HUES6 (cell line): ENCODE measurements around the gene WDR48.

ENCODE experiments used
- H3K27ac ChIP-seq: 2 replicates; pipeline ENCODE4 v1.7.0; 2013; ENCODE audit warnings: low read depth, mild to moderate bottlenecking, low read length, inconsistent platforms
- H3K27me3 ChIP-seq: 2 replicates; pipeline ENCODE4 v1.6.1; 2013; ENCODE audit warnings: low read length; ENCODE audit not compliant: control insufficient read depth, insufficient read depth
- H3K36me3 ChIP-seq: 2 replicates; pipeline ENCODE4 v1.6.1; 2013; ENCODE audit warnings: low read length; ENCODE audit not compliant: control insufficient read depth, insufficient read depth
- H3K4me1 ChIP-seq: 2 replicates; pipeline ENCODE4 v1.6.1; 2013; ENCODE audit warnings: low read length; ENCODE audit not compliant: control insufficient read depth, insufficient read depth
- H3K4me3 ChIP-seq: 2 replicates; pipeline ENCODE4 v1.5.1; 2013; ENCODE audit warnings: low read depth, low read length
- H3K9ac ChIP-seq: one replicate; pipeline ENCODE4 v1.6.1; 2013; ENCODE audit warnings: mild to moderate bottlenecking, low read length
- H3K9me3 ChIP-seq: 2 replicates; pipeline ENCODE4 v1.6.1; 2013; ENCODE audit warnings: low read depth, low read length; ENCODE audit not compliant: control insufficient read depth, insufficient read depth

Gene WDR48

GRCh38 chr3:39090922-39091321 is 39.1 kb downstream of the WDR48 start:
- Histone ChIP-seq H3K27me3 (no peaks in the 10 kb centered on the region), H3K27ac (no peak overlapping the region), H3K9ac (no peak overlapping the region), H3K9me3 (no peaks in the 10 kb centered on the region), H3K4me3 (no peak overlapping the region), H3K36me3 (peaks cover 91% of the 10 kb centered on the region), H3K4me1 (no peaks in the 10 kb centered on the region)

DNA sequence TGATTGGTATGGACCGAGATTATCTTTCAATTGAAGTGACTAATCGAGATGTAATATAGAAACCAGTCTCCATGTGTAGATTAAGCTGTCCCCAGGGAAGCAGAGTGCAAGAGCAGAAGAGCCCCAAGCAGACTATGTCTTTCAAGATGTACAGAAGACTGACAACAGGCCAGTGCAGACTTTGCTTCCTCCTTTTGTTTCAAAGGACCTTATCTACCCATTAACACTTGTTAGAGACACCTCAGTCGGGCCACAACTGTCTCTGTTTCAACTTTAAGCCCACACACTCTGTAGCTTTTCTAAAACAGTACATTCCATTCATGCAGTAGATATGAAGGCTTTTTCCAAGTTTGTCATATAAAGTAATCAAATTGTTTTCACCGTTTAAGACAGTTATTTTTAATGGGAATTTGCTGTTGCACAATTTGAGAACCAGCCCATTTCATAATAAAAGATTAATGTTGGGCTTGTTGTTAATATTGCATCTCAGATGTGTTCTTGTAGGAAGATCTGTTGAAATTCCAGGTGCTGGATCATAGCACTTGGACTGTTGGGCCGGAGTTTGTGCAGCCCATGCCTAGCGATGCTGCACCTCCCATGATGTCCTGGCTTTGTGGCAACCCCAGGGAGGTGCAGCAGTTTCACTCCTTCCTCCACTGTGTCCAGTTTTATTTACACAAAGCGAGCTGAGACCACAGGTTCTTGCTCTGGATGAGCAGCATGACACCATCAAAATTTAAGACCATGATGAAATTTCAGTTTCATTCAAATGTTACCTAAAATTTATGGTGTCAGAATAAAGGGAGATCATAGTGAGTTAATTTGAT is 43.2 kb downstream of the WDR48 start:
- Histone ChIP-seq H3K27ac (no peak overlapping the region), H3K9me3 (no peaks in the 10 kb centered on the region), H3K36me3 (peaks cover 95% of the 10 kb centered on the region), H3K4me3 (no peak overlapping the region), H3K4me1 (no peaks in the 10 kb centered on the region), H3K9ac (no peak overlapping the region), H3K27me3 (no peaks in the 10 kb centered on the region)

DNA sequence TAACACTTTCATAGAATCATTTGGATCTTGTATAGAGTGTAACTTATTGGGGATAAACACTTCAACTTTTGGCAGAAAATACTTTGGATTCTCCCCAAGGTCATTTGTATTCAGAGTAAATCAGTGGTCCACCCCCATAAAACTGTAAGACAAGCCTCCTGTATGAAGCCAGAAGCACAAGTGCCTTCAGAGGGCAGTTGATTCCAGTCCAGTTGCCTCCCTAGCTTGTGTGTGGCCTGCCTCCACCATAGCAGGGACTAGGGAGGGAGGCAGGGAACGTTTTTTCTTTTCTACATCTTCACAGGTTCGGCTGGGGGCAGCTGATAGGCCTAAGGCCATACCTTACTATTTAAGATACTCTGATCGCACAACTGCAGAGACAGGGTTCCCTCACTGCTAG is 44.0 kb downstream of the WDR48 start:
- H3K4me1 ChIP-seq: no peaks in the 10 kb centered on the region
- peaks cover 93% of the 10 kb centered on the region for H3K36me3 ChIP-seq
- no peak overlapping the region for H3K4me3 ChIP-seq
- no peaks in the 10 kb centered on the region for H3K27me3 ChIP-seq
- H3K27ac ChIP-seq: no peak overlapping the region
- H3K9ac ChIP-seq: no peak overlapping the region
- no peaks in the 10 kb centered on the region for H3K9me3 ChIP-seq

- peaks cover 90% of the 10 kb centered on the region for H3K36me3 ChIP-seq
- no peaks in the 10 kb centered on the region for H3K4me1 ChIP-seq
- no peaks in the 10 kb centered on the region for H3K9me3 ChIP-seq
- H3K4me3 ChIP-seq: no peak overlapping the region
- no peak overlapping the region for H3K9ac ChIP-seq
- H3K27me3 ChIP-seq: no peaks in the 10 kb centered on the region
- H3K27ac ChIP-seq: no peak overlapping the region
Observed at GRCh38 chr3:39096775-39097174, 45.0 kb downstream of the WDR48 start.

- peaks cover 81% of the 10 kb centered on the region for H3K36me3 ChIP-seq
- no peak overlapping the region for H3K9ac ChIP-seq
- no peaks in the 10 kb centered on the region for H3K9me3 ChIP-seq
- H3K4me3 ChIP-seq: no peak overlapping the region
- H3K27ac ChIP-seq: no peak overlapping the region
- no peaks in the 10 kb centered on the region for H3K27me3 ChIP-seq
- H3K4me1 ChIP-seq: no peaks in the 10 kb centered on the region
Observed at GRCh38 chr3:39097716-39098472, 46.1 kb downstream of the WDR48 start.

DNA sequence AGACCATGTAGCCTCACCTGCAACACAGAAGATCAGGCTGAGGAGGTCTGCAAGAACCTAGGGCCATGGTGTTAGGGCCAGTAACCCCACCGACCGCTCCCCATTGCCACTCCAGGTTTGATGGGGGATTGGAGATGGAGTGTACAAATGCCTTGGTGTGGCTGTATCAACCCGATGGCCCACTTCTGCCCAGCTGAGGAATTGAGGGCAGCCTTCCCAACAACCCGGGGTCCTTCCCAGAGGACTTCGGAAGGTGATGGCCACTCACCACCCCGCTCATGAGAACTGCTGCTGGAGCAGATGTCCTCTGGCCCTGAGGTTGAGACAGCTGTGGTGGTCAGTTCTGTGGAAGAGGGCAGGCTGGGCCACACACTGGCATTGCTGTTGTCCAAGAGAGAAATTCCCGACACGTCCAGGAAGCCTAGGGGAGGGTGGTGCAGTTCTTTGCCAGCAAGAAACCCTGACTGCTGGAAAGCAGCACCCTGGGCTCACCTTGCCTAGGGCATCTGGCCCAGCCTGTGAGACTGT is 46.7 kb downstream of the WDR48 start:
- Histone ChIP-seq H3K36me3 (peaks cover 75% of the 10 kb centered on the region), H3K27ac (no peak overlapping the region), H3K27me3 (no peaks in the 10 kb centered on the region), H3K4me1 (no peaks in the 10 kb centered on the region), H3K9ac (no peak overlapping the region), H3K4me3 (no peak overlapping the region), H3K9me3 (no peaks in the 10 kb centered on the region)

GRCh38 chr3:39099242-39099641 is 47.4 kb downstream of the WDR48 start:
- no peaks in the 10 kb centered on the region for H3K9me3 ChIP-seq
- H3K4me1 ChIP-seq: no peaks in the 10 kb centered on the region
- peaks cover 68% of the 10 kb centered on the region for H3K36me3 ChIP-seq
- H3K9ac ChIP-seq: no peak overlapping the region
- no peak overlapping the region for H3K27ac ChIP-seq
- H3K4me3 ChIP-seq: no peak overlapping the region
- no peaks in the 10 kb centered on the region for H3K27me3 ChIP-seq

GRCh38 chr3:39099738-39100499 is 48.1 kb downstream of the WDR48 start:
- Histone ChIP-seq H3K9me3 (no peaks in the 10 kb centered on the region), H3K36me3 (peaks cover 61% of the 10 kb centered on the region), H3K4me1 (no peaks in the 10 kb centered on the region), H3K27me3 (no peaks in the 10 kb centered on the region), H3K27ac (no peak overlapping the region), H3K9ac (no peak overlapping the region), H3K4me3 (no peak overlapping the region)

DNA sequence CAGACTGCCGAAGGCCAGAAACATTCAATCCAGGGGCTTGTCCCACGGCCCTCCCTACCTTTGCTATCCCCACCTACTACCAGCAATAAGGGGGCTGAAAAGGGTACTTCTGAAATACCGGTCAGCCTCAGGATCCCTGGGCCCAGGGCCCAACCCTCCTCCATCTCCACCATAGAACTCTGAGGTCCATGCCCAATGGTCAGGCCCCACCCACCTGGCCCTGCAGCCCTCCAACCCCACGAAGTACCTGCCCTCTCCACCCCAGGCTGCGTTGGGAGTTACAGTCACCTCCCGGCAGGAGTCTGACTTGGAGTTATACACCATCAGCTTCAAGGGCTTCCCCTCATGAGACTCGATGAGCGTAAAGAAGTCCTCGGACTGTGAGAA is 48.7 kb downstream of the WDR48 start:
- Histone ChIP-seq H3K27me3 (no peaks in the 10 kb centered on the region), H3K27ac (no peak overlapping the region), H3K36me3 (peaks cover 56% of the 10 kb centered on the region), H3K9me3 (no peaks in the 10 kb centered on the region), H3K4me3 (no peak overlapping the region), H3K4me1 (no peaks in the 10 kb centered on the region), H3K9ac (no peak overlapping the region)

DNA sequence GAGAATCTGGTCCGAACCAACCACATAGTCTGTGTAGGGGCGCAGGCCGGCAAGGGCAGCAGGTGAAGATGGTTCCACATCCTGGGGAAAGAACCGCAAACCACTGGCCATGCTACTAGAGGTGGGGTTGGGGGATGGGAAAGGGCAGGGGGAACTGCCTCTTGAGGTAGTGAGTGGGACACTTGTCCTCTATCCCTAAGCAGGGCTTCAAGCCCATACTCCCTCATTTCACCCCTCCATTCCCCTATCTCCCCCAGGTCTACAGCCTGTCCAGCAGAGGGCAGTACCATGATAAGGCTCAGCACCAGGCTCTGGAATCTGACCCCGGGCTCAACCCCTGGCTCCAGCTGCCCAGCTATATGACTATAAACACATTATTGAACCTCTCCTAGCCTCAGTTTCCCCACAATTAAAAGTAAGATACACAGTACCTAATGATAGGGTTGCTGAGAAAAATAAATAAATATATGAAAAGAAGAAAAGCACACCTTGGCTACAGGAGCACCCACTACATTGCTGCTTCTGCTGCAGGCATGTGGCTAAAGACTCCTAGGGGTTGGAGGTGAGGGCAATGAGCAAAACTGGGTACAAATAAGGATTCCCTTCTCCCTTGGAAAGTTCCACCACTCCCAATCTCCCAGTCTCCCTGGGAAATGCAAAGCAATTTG is 49.3 kb downstream of the WDR48 start:
- Histone ChIP-seq H3K36me3 (peaks cover 49% of the 10 kb centered on the region), H3K27ac (no peak overlapping the region), H3K4me3 (no peak overlapping the region), H3K4me1 (peaks cover 5% of the 10 kb centered on the region; the same call in 1 of the 2 replicates), H3K9ac (no peak overlapping the region), H3K27me3 (no peaks in the 10 kb centered on the region), H3K9me3 (no peaks in the 10 kb centered on the region)
